ENCODE measurements around the gene TTC22.

Gene TTC22

GRCh38 chr1:54842963-54843362 is 41.8 kb upstream of the TTC22 start:
- no peaks in the 10 kb centered on the region for H3K36me3 ChIP-seq (ENCODE audit: insufficient read depth, low read length)
- H3K27ac ChIP-seq (ENCODE audit: low read depth, low read length): no peak overlapping the region
- no peaks in the 10 kb centered on the region for H3K27me3 ChIP-seq (ENCODE audit: control insufficient read depth in 1 of 2, insufficient read depth in 2 of 2, low read length in 2 of 2)
- H3K4me1 ChIP-seq (ENCODE audit: insufficient read depth, low read length): no peaks in the 10 kb centered on the region
- no peaks in the 10 kb centered on the region for H3K9me3 ChIP-seq (ENCODE audit: low read length)
- no peak overlapping the region for H3K4me3 ChIP-seq (ENCODE audit: low read depth in 1 of 2, low read length in 2 of 2)
- no peak overlapping the region for H3K9ac ChIP-seq (ENCODE audit: low read length)

GRCh38 chr1:54842206-54842915 is 41.2 kb upstream of the TTC22 start:
- H3K27me3 ChIP-seq (ENCODE audit: control insufficient read depth in 1 of 2, insufficient read depth in 2 of 2, low read length in 2 of 2): no peaks in the 10 kb centered on the region
- H3K9me3 ChIP-seq (ENCODE audit: low read length): no peaks in the 10 kb centered on the region
- H3K4me1 ChIP-seq (ENCODE audit: insufficient read depth, low read length): no peaks in the 10 kb centered on the region
- H3K9ac ChIP-seq (ENCODE audit: low read length): no peak overlapping the region
- no peak overlapping the region for H3K27ac ChIP-seq (ENCODE audit: low read depth, low read length)
- H3K36me3 ChIP-seq (ENCODE audit: insufficient read depth, low read length): no peaks in the 10 kb centered on the region
- H3K4me3 ChIP-seq (ENCODE audit: low read depth in 1 of 2, low read length in 2 of 2): no peak overlapping the region

GRCh38 chr1:54839824-54840223 is 38.7 kb upstream of the TTC22 start:
- Histone ChIP-seq H3K9ac (ENCODE audit: low read length) (no peak overlapping the region), H3K27ac (ENCODE audit: low read depth, low read length) (no peak overlapping the region), H3K4me1 (ENCODE audit: insufficient read depth, low read length) (no peaks in the 10 kb centered on the region)

GRCh38 chr1:54838565-54839180 is 37.5 kb upstream of the TTC22 start:
- no peak overlapping the region for H3K9ac ChIP-seq (ENCODE audit: low read length)
- H3K27me3 ChIP-seq (ENCODE audit: control insufficient read depth in 1 of 2, insufficient read depth in 2 of 2, low read length in 2 of 2): no peaks in the 10 kb centered on the region
- H3K27ac ChIP-seq (ENCODE audit: low read depth, low read length): no peak overlapping the region
- no peaks in the 10 kb centered on the region for H3K36me3 ChIP-seq (ENCODE audit: insufficient read depth, low read length)
- H3K4me3 ChIP-seq (ENCODE audit: low read depth in 1 of 2, low read length in 2 of 2): no peak overlapping the region
- no peaks in the 10 kb centered on the region for H3K9me3 ChIP-seq (ENCODE audit: low read length)
- no peaks in the 10 kb centered on the region for H3K4me1 ChIP-seq (ENCODE audit: insufficient read depth, low read length)

More at GRCh38 chr1:54839824-54840223, 38.7 kb upstream of the TTC22 start:
- no peaks in the 10 kb centered on the region for H3K27me3 ChIP-seq (ENCODE audit: control insufficient read depth in 1 of 2, insufficient read depth in 2 of 2, low read length in 2 of 2)
- H3K9me3 ChIP-seq (ENCODE audit: low read length): no peaks in the 10 kb centered on the region
- no peak overlapping the region for H3K4me3 ChIP-seq (ENCODE audit: low read depth in 1 of 2, low read length in 2 of 2)
- no peaks in the 10 kb centered on the region for H3K36me3 ChIP-seq (ENCODE audit: insufficient read depth, low read length)

GRCh38 chr1:54837002-54837853 is 36.1 kb upstream of the TTC22 start:
- H3K9ac ChIP-seq (ENCODE audit: low read length): no peak overlapping the region
- no peaks in the 10 kb centered on the region for H3K4me1 ChIP-seq (ENCODE audit: insufficient read depth, low read length)
- H3K27ac ChIP-seq (ENCODE audit: low read depth, low read length): no peak overlapping the region
- H3K9me3 ChIP-seq (ENCODE audit: low read length): no peaks in the 10 kb centered on the region
- no peaks in the 10 kb centered on the region for H3K36me3 ChIP-seq (ENCODE audit: insufficient read depth, low read length)
- H3K4me3 ChIP-seq (ENCODE audit: low read depth in 1 of 2, low read length in 2 of 2): no peak overlapping the region
- no peaks in the 10 kb centered on the region for H3K27me3 ChIP-seq (ENCODE audit: control insufficient read depth in 1 of 2, insufficient read depth in 2 of 2, low read length in 2 of 2)

GRCh38 chr1:54836594-54836993 is 35.5 kb upstream of the TTC22 start:
- no peak overlapping the region for H3K27ac ChIP-seq (ENCODE audit: low read depth, low read length)

GRCh38 chr1:54835970-54836369 is 34.8 kb upstream of the TTC22 start:
- H3K36me3 ChIP-seq (ENCODE audit: insufficient read depth, low read length): no peaks in the 10 kb centered on the region
- H3K4me1 ChIP-seq (ENCODE audit: insufficient read depth, low read length): no peaks in the 10 kb centered on the region
- H3K27ac ChIP-seq (ENCODE audit: low read depth, low read length): no peak overlapping the region
- H3K4me3 ChIP-seq (ENCODE audit: low read depth in 1 of 2, low read length in 2 of 2): no peak overlapping the region
- H3K27me3 ChIP-seq (ENCODE audit: control insufficient read depth in 1 of 2, insufficient read depth in 2 of 2, low read length in 2 of 2): no peaks in the 10 kb centered on the region
- H3K9me3 ChIP-seq (ENCODE audit: low read length): no peaks in the 10 kb centered on the region
- no peak overlapping the region for H3K9ac ChIP-seq (ENCODE audit: low read length)

More at GRCh38 chr1:54836594-54836993, 35.5 kb upstream of the TTC22 start:
- Histone ChIP-seq H3K4me3 (ENCODE audit: low read depth in 1 of 2, low read length in 2 of 2) (no peak overlapping the region), H3K36me3 (ENCODE audit: insufficient read depth, low read length) (no peaks in the 10 kb centered on the region), H3K27me3 (ENCODE audit: control insufficient read depth in 1 of 2, insufficient read depth in 2 of 2, low read length in 2 of 2) (no peaks in the 10 kb centered on the region), H3K4me1 (ENCODE audit: insufficient read depth, low read length) (no peaks in the 10 kb centered on the region), H3K9ac (ENCODE audit: low read length) (no peak overlapping the region), H3K9me3 (ENCODE audit: low read length) (no peaks in the 10 kb centered on the region)

- Histone ChIP-seq H3K27me3 (ENCODE audit: control insufficient read depth in 1 of 2, insufficient read depth in 2 of 2, low read length in 2 of 2) (no peaks in the 10 kb centered on the region), H3K27ac (ENCODE audit: low read depth, low read length) (no peak overlapping the region), H3K4me3 (ENCODE audit: low read depth in 1 of 2, low read length in 2 of 2) (no peak overlapping the region), H3K9me3 (ENCODE audit: low read length) (no peaks in the 10 kb centered on the region), H3K36me3 (ENCODE audit: insufficient read depth, low read length) (no peaks in the 10 kb centered on the region), H3K9ac (ENCODE audit: low read length) (no peak overlapping the region), H3K4me1 (ENCODE audit: insufficient read depth, low read length) (no peaks in the 10 kb centered on the region)
Observed at GRCh38 chr1:54835131-54835898, 34.2 kb upstream of the TTC22 start.

GRCh38 chr1:54834007-54834541 is 33.0 kb upstream of the TTC22 start:
- Histone ChIP-seq H3K27ac (ENCODE audit: low read depth, low read length) (no peak overlapping the region), H3K4me1 (ENCODE audit: insufficient read depth, low read length) (no peaks in the 10 kb centered on the region), H3K27me3 (ENCODE audit: control insufficient read depth in 1 of 2, insufficient read depth in 2 of 2, low read length in 2 of 2) (no peaks in the 10 kb centered on the region), H3K9me3 (ENCODE audit: low read length) (no peaks in the 10 kb centered on the region), H3K36me3 (ENCODE audit: insufficient read depth, low read length) (no peaks in the 10 kb centered on the region), H3K9ac (ENCODE audit: low read length) (no peak overlapping the region), H3K4me3 (ENCODE audit: low read depth in 1 of 2, low read length in 2 of 2) (no peak overlapping the region)

GRCh38 chr1:54833121-54833520 is 32.0 kb upstream of the TTC22 start:
- H3K9me3 ChIP-seq (ENCODE audit: low read length): no peaks in the 10 kb centered on the region
- no peak overlapping the region for H3K9ac ChIP-seq (ENCODE audit: low read length)
- H3K27ac ChIP-seq (ENCODE audit: low read depth, low read length): no peak overlapping the region
- H3K27me3 ChIP-seq (ENCODE audit: control insufficient read depth in 1 of 2, insufficient read depth in 2 of 2, low read length in 2 of 2): no peaks in the 10 kb centered on the region
- H3K4me1 ChIP-seq (ENCODE audit: insufficient read depth, low read length): no peaks in the 10 kb centered on the region
- no peaks in the 10 kb centered on the region for H3K36me3 ChIP-seq (ENCODE audit: insufficient read depth, low read length)
- no peak overlapping the region for H3K4me3 ChIP-seq (ENCODE audit: low read depth in 1 of 2, low read length in 2 of 2)
